CD4-positive, alpha-beta T cell treated with Interferon alpha-2 for 1 hour (primary cell): Measurements from ENCODE around the gene ZBTB20.

Experiments used
- DNase-seq, 2 donors: peaks; one replicate each; pipeline ENCODE4 v3.0.0-alpha.2; 2020 to 2022

Gene ZBTB20

GRCh38 chr3:114902691-114903101 lies 244.4 kb downstream of the ZBTB20 start:
- DNase-seq, result no peak

GRCh38 chr3:114900908-114901307 lies 246.2 kb downstream of the ZBTB20 start:
- DNase-seq, result no peak

GRCh38 chr3:114899186-114899931 lies 247.7 kb downstream of the ZBTB20 start:
- DNase-seq, result no peak

GRCh38 chr3:114896978-114897377 lies 250.1 kb downstream of the ZBTB20 start:
- DNase-seq, result no peak

GRCh38 chr3:114893361-114893760 lies 253.7 kb downstream of the ZBTB20 start:
- no peak for DNase-seq

- no peak for DNase-seq
Measured at GRCh38 chr3:114892880-114893279, 254.2 kb downstream of the ZBTB20 start.

GRCh38 chr3:114892131-114892879 lies 254.8 kb downstream of the ZBTB20 start:
- no peak for DNase-seq

- no peak for DNase-seq
Measured at GRCh38 chr3:114887806-114888205, 259.3 kb downstream of the ZBTB20 start.

GRCh38 chr3:114886905-114887304 lies 260.2 kb downstream of the ZBTB20 start:
- DNase-seq, result no peak

- DNase-seq, result no peak
Measured at GRCh38 chr3:114884213-114884923, 262.7 kb downstream of the ZBTB20 start.

- DNase-seq, result no peak
Measured at GRCh38 chr3:114880078-114880477, 267.0 kb downstream of the ZBTB20 start.

GRCh38 chr3:114879059-114880031 lies 267.7 kb downstream of the ZBTB20 start:
- DNase-seq, result no peak

- DNase-seq, result no peak
Measured at GRCh38 chr3:114878114-114878839, 268.8 kb downstream of the ZBTB20 start.

GRCh38 chr3:114877378-114878113 lies 269.5 kb downstream of the ZBTB20 start:
- no peak for DNase-seq

GRCh38 chr3:114874522-114874971 lies 272.5 kb downstream of the ZBTB20 start:
- no peak for DNase-seq

GRCh38 chr3:114873591-114873990 lies 273.5 kb downstream of the ZBTB20 start:
- DNase-seq, result no peak

GRCh38 chr3:114872588-114872987 lies 274.5 kb downstream of the ZBTB20 start:
- DNase-seq, result no peak

- DNase-seq, result no peak
Measured at GRCh38 chr3:114872050-114872449, 275.0 kb downstream of the ZBTB20 start.

GRCh38 chr3:114867835-114868503 lies 279.1 kb downstream of the ZBTB20 start:
- no peak for DNase-seq

GRCh38 chr3:114867359-114867758 lies 279.7 kb downstream of the ZBTB20 start:
- no peak for DNase-seq
